Amygdala (tissue), 56 donors: ENCODE results near the gene PLA1A.
A peak's percentile ranks its signal among the peaks of the same experiment; 100 is the strongest.
"Not testable (repeated sequence)": the region's sequence is repeated elsewhere in the genome, so short reads cannot be mapped to it uniquely, and the experiment has no call there.

Source experiments
- DNase-seq, 56 donors: peaks; one replicate each; lab custom pipeline; 2025; lab: John Stamatoyannopoulos, UW

PLA1A gene

GRCh38 chr3:119575507-119575906 is 22.2 kb upstream of the PLA1A start:
- DNase-seq, result no peak

DNA sequence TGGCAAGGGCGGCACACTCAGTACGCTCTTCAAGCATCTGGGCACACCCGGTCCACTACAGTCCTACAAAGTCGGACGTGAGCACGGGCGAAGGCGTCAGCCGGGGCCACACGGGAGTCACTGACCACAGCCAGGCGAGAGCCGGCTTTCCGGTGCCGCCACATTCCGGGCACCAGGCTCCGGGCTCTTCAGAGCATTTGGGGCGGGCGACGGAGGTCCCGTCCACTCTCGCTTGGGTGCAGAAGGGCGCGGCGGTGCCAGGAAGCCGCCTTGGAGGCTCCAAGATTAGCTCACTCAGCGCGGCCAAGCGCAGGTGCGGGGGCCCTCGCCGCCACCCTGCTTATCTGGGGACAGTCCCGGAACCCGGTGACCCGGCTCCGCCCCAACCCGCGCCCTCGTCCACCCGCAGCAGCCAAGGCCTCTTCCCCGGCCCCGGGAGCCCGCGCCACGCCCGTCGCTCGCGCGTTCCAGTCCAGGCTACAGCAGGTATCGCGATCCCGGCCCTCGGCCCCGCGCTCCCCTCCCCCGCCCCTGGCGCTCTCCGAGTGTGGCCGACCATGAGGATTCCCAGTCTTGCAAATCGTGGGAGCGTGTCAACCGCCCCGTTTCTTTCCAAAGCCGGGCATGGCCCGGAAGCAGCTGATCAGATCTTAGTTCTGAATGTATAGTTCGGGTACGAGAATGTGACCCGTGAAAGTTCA is 18.2 kb upstream of the PLA1A start, which contains the start of gene ADPRH:
Gene ADPRH, plus strand, starts transcription at position 127 of the 701 bp plus-strand sequence. CDS start 2,678 bp downstream, outside the sequence.
- peak in 23 of 56 donors; percentile 11 to 65 (median 25) for DNase-seq

- DNase-seq, result peak in 1 of 56 donors; percentile 24
Measured at GRCh38 chr3:119580067-119580760, 17.5 kb upstream of the PLA1A start.

GRCh38 chr3:119582178-119582577 is 15.5 kb upstream of the PLA1A start:
- no peak for DNase-seq

DNA sequence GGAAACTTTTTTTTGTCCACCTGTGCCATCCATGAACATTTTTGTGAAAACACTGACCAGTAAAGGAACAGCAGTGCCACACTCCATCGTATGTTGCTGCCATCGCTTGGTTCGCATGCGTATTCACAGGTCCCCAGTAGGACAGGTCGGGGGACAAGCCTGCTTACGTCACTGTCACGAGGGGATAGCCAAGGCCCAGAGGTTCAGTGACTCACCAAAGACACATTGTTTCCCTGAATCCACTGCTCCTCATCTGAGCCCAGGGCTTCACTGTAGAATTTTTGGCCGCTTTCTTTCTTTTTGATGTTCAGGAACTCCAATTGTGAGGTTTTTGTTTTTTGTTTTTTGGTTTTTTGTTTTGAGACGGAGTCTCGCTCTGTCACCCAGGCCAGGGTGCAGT is 12.5 kb upstream of the PLA1A start:
- DNase-seq, result no peak

DNA sequence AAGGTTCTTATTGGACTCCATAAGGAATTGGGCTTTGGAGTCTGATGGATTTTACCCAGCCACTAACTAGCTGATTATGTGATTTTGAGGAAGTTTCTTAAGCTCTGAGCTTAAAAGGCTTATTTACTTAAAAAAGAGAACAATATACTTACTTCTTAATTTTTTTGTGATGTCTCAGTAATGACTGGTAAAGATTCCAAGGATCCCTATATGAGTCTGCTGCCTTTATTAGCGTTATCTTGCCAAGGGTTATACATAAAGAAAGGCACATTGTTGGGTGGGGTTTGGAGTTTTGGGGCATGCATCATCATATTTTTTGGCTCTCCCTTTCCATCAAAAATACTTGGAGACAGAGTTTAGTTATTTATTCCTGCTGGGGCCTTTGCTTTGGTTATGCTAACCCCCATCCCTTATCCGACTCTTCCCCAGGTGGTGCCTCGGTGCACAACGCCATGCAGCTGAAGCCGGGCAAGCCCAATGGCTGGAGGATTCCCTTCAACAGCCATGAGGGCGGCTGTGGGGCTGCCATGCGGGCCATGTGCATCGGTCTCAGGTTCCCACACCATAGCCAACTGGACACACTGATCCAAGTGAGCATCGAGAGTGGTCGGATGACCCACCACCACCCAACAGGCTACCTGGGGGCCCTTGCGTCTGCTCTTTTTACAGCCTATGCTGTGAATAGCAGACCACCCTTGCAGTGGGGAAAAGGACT is 11.7 kb upstream of the PLA1A start:
- DNase-seq, result no peak

DNA sequence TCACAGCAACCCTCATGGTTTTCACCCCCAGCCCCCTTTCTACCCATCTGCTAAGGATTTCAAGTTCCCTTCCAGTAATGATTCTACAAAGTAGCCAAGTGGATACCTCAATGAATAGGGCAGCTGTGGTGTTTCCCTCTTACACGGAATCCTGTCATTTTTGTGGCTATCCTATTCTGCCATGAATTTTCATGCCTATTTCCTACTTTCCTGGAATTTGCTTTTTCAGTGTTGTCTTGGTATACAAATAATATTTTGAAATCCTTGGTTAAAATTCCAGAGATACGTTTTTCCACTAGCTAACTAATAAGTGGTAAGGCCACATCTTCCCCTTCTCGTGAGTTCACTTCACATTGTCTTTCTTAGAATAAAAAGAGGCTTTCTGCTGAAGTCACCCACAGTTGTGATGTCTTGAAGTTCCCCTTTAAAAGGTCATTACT is 10.9 kb upstream of the PLA1A start:
- no peak for DNase-seq

DNA sequence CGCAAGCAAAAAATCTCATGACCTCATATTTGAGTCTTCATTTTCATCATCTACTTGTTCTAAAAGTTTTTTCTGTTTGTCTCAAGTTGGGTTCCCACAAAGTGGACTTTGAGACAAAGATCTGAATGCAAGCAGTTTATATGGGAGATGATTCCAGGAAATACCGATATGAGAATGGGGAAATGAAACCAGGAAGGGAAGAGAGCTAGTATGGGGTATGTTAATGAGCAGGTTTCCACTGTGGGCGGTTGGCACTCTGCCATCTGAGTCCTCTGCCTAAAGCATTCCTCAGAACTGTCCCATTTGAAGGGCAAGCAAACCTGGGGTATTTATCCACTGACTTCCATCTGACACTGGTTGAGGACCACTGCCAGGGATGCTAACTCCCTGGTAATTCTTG is 9.6 kb upstream of the PLA1A start:
- peak in 8 of 56 donors; percentile 1 to 43 (median 16) for DNase-seq

GRCh38 chr3:119589102-119589773 is 8.4 kb upstream of the PLA1A start:
- DNase-seq, result peak in 1 of 56 donors; percentile 10

DNA sequence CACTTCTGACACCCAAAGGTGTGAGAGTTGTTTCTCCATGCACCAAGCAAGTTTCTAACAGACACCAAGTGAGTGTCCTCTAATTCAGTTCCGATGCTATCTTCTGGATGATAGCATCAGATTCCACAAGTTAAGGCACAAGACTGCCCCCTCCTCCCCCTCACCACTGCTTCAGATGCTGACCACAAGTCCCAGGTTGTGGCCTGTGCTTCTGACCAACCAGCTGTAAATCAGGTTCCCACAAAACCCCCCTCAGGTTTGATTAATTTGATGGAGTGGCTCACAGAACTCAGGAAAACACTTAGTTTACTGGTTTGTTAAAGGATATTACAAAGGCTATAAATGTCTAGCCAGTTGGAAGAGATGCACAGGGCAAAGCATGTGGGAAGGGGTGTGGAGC is 7.0 kb upstream of the PLA1A start:
- no peak for DNase-seq

- no peak for DNase-seq
Measured at GRCh38 chr3:119592861-119593260, 4.8 kb upstream of the PLA1A start.

DNA sequence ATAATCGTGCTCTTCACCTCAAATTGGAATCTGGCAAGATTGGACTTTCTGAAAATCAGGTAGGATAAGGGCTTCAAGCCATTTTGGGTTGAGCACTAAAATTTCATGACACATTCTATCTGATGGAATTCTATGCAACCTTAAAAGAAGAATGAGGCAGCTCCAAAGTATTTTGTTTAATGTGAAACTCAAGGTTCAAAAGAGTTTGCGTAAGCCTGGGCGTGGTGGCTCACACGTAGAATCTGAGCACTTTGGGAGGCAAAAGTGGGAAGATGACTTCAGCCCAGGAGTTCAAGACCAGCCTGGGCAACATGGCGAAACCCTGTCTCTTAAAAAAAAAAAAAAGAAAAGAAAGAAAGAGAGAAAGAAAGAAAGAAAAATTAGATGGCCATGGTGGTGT is 3.6 kb upstream of the PLA1A start:
- DNase-seq, result no peak

- DNase-seq, result not testable (repeated sequence)
Measured at GRCh38 chr3:119594929-119595328, 2.8 kb upstream of the PLA1A start.

GRCh38 chr3:119595639-119596334 is 1.9 kb upstream of the PLA1A start:
- peak in 3 of 56 donors; percentile 4 to 62 (median 57) for DNase-seq

DNA sequence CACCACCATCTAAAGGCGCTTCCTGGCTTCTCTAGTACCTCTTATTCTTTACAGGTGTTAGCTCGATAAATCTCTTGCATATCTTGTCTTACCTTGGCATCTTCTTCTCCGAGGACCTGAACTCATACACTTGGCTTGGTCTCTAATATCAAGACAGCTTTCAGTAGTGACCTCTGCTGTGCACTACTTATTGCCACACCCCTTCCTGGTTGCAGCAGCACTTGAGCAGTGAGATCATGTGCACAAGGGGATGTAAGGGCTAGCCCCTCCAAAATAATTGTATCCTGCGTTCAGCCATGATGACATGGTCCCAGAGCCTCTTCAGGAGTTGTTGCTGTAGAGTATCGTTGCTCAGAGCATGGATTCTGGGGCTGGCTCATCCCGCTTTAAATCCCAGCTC is 1.3 kb upstream of the PLA1A start:
- DNase-seq, result no peak

GRCh38 chr3:119598410-119599098 is 869 bp downstream of the PLA1A start:
- DNase-seq, result no peak

GRCh38 chr3:119599558-119600174 is 2.0 kb downstream of the PLA1A start:
- no peak for DNase-seq

- peak in 1 of 56 donors; percentile 5 for DNase-seq
Measured at GRCh38 chr3:119600732-119601131, 3.0 kb downstream of the PLA1A start.

- DNase-seq, result no peak
Measured at GRCh38 chr3:119601154-119601553, 3.5 kb downstream of the PLA1A start.
